Epithelial cell of proximal tubule (primary cell): ENCODE measurements around the gene DIAPH1. TPM values are rescaled to one million over a fixed set of nuclear protein-coding genes. Genes with fewer than 3 reads are reported as not detected.

Experiments
- DNase-seq: peaks from one replicate; pipeline ENCODE4 v3.0.0-alpha.2; 2011; ENCODE audit warnings: low read depth
- H3K4me3 ChIP-seq: 2 replicates; pipeline ENCODE4 v1.5.1; 2011; ENCODE audit warnings: low read depth, mild to moderate bottlenecking, low read length
- CTCF ChIP-seq: conservative IDR thresholded peaks from 2 replicates; pipeline ENCODE4 v1.5.1; 2012; ENCODE audit warnings: low read depth, mild to moderate bottlenecking, low read length
- total RNA-seq: library from RNA; depleted of rRNA; stranded (reverse); fragments of >200 nt; gene quantifications from 2 replicates; pipeline ENCODE4 v1.2.3, GENCODE V29; 2015

Gene DIAPH1
- total RNA-seq, 1 donor from 2014 or later, result 94.0 TPM

DNA sequence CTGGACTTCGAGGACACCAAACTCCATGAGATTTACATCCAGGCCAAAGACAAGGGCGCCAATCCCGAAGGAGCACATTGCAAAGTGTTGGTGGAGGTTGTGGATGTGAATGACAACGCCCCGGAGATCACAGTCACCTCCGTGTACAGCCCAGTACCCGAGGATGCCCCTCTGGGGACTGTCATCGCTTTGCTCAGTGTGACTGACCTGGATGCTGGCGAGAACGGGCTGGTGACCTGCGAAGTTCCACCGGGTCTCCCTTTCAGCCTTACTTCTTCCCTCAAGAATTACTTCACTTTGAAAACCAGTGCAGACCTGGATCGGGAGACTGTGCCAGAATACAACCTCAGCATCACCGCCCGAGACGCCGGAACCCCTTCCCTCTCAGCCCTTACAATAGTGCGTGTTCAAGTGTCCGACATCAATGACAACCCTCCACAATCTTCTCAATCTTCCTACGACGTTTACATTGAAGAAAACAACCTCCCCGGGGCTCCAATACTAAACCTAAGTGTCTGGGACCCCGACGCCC lies 141.7 kb downstream of the DIAPH1 start:
- DNase-seq, result no peak
- TF ChIP-seq CTCF, result no peak
- peak overlapping the region; percentile 71 for H3K4me3 ChIP-seq

- peak overlapping the region; percentile 71 for H3K4me3 ChIP-seq
- peak; percentile 32 for DNase-seq
- TF ChIP-seq CTCF, result no peak
Measured at GRCh38 chr5:141476132-141476911, 142.5 kb downstream of the DIAPH1 start.

DNA sequence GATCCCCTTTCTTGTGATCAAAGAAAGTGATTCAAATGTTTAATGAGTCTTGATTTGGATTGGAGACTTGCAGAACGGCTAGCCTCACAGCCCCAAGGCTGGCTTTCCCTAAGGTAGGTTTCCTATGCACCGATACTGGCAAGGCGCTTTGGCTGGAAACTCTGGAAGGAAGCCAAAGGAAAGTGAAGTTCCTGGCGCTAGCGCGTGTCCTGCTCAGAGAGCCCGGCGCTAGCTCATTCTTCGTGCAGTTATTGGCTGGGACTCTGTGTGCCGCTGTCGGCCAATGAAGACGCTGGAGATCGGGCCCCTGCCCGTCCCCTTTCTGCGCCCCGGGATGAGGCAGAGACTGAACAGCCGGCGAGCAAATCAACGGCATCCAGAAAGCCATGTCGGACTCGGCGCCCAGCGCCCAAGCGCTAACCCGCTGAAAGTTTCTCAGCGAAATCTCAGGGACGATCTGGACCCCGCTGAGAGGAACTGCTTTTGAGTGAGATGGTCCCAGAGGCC lies 143.1 kb downstream of the DIAPH1 start, which contains the start of gene PCDHGC3:
Gene PCDHGC3, plus strand, starts transcription at position 342 of the 507 bp plus-strand sequence. Its CDS starts 151 bp downstream, at position 493.
- peak; percentile 44 for TF ChIP-seq CTCF
- H3K4me3 ChIP-seq, result peak within 1 kb of the TSS; percentile 71
- peak; percentile 80 for DNase-seq

DNA sequence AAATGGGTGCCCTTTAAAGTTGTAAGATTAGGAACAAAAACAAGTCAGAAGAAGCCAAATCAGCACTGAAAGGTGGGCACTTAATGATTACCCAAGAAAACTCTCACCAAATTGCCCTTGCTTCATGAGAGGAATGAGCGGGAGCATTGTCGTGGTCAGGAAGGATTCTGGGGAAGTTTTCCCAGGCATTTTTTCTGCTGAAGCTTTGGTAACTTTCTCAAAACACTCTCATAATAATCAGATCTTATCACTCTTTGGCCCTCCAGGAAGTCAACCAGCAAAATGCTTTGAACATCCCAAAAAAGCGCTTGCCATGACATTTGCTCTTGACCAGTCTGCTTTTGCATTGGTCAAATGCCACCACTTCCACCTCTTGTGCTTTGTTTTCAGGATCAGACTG lies 153.4 kb downstream of the DIAPH1 start:
- no peak overlapping the region for H3K4me3 ChIP-seq
- DNase-seq, result no peak
- TF ChIP-seq CTCF, result no peak

Other genes starting within 250 kb of the DIAPH1 start
- gene PCDHGB3, start 248.8 kb downstream of the DIAPH1 start, total RNA-seq, result 0.14 and 1.1 TPM in 2 replicates
- 0.35 and 0.36 TPM in 2 replicates for gene PCDHGA6, start 245.1 kb downstream of the DIAPH1 start, total RNA-seq
- 0.23 and 0.29 TPM in 2 replicates for gene PCDHGA7, start 236.3 kb downstream of the DIAPH1 start, total RNA-seq
- gene PCDHGB4, start 231.3 kb downstream of the DIAPH1 start, total RNA-seq, result 1.7 and 4.7 TPM in 2 replicates
- gene PCDHGA8, start 226.4 kb downstream of the DIAPH1 start, total RNA-seq, result 0.14 and 1.0 TPM in 2 replicates
- gene PCDHGB5, start 221.1 kb downstream of the DIAPH1 start, total RNA-seq, result 4.0 and 6.5 TPM in 2 replicates
- gene PCDHGA9, start 216.2 kb downstream of the DIAPH1 start, total RNA-seq, result 1.1 and 1.9 TPM in 2 replicates
- gene PCDHGB6, start 211.0 kb downstream of the DIAPH1 start, total RNA-seq, result 1.4 and 3.4 TPM in 2 replicates
- gene PCDHGA10, start 206.0 kb downstream of the DIAPH1 start, total RNA-seq, result 0.58 and 1.9 TPM in 2 replicates
- gene PCDHGB7, start 201.3 kb downstream of the DIAPH1 start, total RNA-seq, result 0.65 and 2.8 TPM in 2 replicates
- gene PCDHGA11, start 197.9 kb downstream of the DIAPH1 start, total RNA-seq, result 2.6 and 2.7 TPM in 2 replicates
- gene PCDHGA12, start 188.5 kb downstream of the DIAPH1 start, total RNA-seq, result 1.8 and 1.9 TPM in 2 replicates
- gene PCDHGC3, start 143.0 kb downstream of the DIAPH1 start, total RNA-seq, result 9.8 and 23.2 TPM in 2 replicates
- gene PCDHGC4, start 134.0 kb downstream of the DIAPH1 start, total RNA-seq, result 0.07 and 0.46 TPM in 2 replicates
- gene PCDHGC5, start 129.9 kb downstream of the DIAPH1 start, total RNA-seq, result 0.06 TPM in 1 of 2 replicates, not detected in the other
- gene HDAC3, start 17.8 kb upstream of the DIAPH1 start, total RNA-seq, result 55.2 and 64.8 TPM in 2 replicates
- gene RELL2, start 18.0 kb upstream of the DIAPH1 start, total RNA-seq, result 3.3 and 10.3 TPM in 2 replicates
- gene FCHSD1, start 32.4 kb upstream of the DIAPH1 start, total RNA-seq, result 15.7 and 43.1 TPM in 2 replicates
- 7.1 and 11.3 TPM in 2 replicates for gene ARAP3, start 63.2 kb upstream of the DIAPH1 start, total RNA-seq